ENCODE measurements around the gene MERTK. TPM values are rescaled to one million over a fixed set of nuclear protein-coding genes. Genes with fewer than 3 reads are reported as not detected.

MERTK gene
- total and polyA plus RNA-seq, 2 of the 13 experiments (the other 11 are each of a cell fraction or from before 2014, with no cell fraction given), result 37.3 to 44.7 TPM

DNA sequence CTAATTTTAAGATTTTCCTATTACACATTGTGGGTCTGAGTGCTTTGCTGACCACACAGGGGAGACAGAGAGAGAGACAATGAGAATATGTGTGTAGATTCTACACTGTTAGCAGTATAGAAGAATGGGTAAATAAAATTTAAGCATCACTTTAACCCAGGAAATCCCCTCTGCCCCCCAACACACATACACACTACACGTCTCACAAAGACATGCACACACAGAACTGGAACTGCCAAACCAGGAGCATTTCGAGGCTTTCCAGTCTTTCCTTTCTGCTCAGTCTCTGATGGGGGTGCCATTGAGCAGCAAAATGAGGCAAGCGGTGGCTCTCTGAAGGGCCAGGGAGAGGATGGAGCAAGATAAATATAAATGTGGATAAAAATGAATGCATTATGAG, 2.5 kb downstream of the MERTK start (continued):
- TF ChIP-seq DNMT3B (CRISPR knock-in tag; conservative IDR thresholded peaks at IDR 0.05) (no peak), ZBTB8A (CRISPR knock-in tag; IDR thresholded peaks at IDR 0.05; ENCODE audit: borderline replicate concordance, low read depth) (no peak), GATAD2A (CRISPR knock-in tag; IDR thresholded peaks at IDR 0.05) (peak; percentile 62), HMG20A (CRISPR knock-in tag; IDR thresholded peaks at IDR 0.05; ENCODE audit: borderline replicate concordance) (0 out of 2 replicates have a peak, but pooled peaks have one; percentile 40), MED13 (CRISPR knock-in tag; IDR thresholded peaks at IDR 0.05) (no peak), AGO2 (optimal IDR thresholded peaks at IDR 0.05; ENCODE audit: low read depth, low read length) (peak; percentile 28), CEBPG (CRISPR knock-in tag; IDR thresholded peaks at IDR 0.05) (peak; percentile 52), KDM1A (CRISPR knock-in tag; IDR thresholded peaks at IDR 0.05) (no peak), HOXA3 (CRISPR knock-in tag; IDR thresholded peaks at IDR 0.05) (no peak), YY1 (IDR thresholded peaks at IDR 0.05; ENCODE audit: insufficient read depth, insufficient replicate concordance, low read depth, low read length) (no peak), PRPF4 (IDR thresholded peaks at IDR 0.05; ENCODE audit: low read depth, low read length, poor library complexity, severe bottlenecking) (no peak), ZNF792 (CRISPR knock-in tag; IDR thresholded peaks at IDR 0.05) (peak; percentile 14; the same call in 1 of the 2 replicates), BCL6 (CRISPR knock-in tag; IDR thresholded peaks at IDR 0.05) (peak; percentile 66), HCFC1 (IDR thresholded peaks at IDR 0.05; ENCODE audit: low read depth, low read length) (no peak), LCORL (IDR thresholded peaks at IDR 0.05) (no peak), LCORL (CRISPR knock-in tag; IDR thresholded peaks at IDR 0.05) (0 out of 2 replicates have a peak, but pooled peaks have one; percentile 31), KDM5B (CRISPR knock-in tag; IDR thresholded peaks at IDR 0.05; ENCODE audit: borderline replicate concordance) (no peak), ZFP82 (CRISPR knock-in tag; IDR thresholded peaks at IDR 0.05; ENCODE audit: borderline replicate concordance) (0 out of 2 replicates have a peak, but pooled peaks have one; percentile 29), PPARG (CRISPR knock-in tag; conservative IDR thresholded peaks at IDR 0.05) (peak; percentile 29; the same call in 1 of the 2 replicates), CBX1 (IDR thresholded peaks at IDR 0.05; ENCODE audit: low read depth) (no peak)
- TF ChIP-seq, protein P1, sequence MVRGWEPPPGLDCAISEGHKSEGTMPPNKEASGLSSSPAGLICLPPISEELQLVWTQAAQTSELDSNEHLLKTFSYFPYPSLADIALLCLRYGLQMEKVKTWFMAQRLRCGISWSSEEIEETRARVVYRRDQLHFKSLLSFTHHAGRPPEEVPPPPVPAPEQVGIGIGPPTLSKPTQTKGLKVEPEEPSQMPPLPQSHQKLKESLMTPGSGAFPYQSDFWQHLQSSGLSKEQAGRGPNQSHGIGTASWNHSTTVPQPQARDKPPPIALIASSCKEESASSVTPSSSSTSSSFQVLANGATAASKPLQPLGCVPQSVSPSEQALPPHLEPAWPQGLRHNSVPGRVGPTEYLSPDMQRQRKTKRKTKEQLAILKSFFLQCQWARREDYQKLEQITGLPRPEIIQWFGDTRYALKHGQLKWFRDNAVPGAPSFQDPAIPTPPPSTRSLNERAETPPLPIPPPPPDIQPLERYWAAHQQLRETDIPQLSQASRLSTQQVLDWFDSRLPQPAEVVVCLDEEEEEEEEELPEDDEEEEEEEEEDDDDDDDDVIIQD (CRISPR knock-in tag; IDR thresholded peaks at IDR 0.05; ENCODE audit: low read depth), result 0 out of 2 replicates have a peak, but pooled peaks have one; percentile 13
- TF ChIP-seq, protein P2, sequence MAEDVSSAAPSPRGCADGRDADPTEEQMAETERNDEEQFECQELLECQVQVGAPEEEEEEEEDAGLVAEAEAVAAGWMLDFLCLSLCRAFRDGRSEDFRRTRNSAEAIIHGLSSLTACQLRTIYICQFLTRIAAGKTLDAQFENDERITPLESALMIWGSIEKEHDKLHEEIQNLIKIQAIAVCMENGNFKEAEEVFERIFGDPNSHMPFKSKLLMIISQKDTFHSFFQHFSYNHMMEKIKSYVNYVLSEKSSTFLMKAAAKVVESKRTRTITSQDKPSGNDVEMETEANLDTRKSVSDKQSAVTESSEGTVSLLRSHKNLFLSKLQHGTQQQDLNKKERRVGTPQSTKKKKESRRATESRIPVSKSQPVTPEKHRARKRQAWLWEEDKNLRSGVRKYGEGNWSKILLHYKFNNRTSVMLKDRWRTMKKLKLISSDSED (CRISPR knock-in tag; IDR thresholded peaks at IDR 0.05), result no peak
- TF ChIP-seq, protein P3, sequence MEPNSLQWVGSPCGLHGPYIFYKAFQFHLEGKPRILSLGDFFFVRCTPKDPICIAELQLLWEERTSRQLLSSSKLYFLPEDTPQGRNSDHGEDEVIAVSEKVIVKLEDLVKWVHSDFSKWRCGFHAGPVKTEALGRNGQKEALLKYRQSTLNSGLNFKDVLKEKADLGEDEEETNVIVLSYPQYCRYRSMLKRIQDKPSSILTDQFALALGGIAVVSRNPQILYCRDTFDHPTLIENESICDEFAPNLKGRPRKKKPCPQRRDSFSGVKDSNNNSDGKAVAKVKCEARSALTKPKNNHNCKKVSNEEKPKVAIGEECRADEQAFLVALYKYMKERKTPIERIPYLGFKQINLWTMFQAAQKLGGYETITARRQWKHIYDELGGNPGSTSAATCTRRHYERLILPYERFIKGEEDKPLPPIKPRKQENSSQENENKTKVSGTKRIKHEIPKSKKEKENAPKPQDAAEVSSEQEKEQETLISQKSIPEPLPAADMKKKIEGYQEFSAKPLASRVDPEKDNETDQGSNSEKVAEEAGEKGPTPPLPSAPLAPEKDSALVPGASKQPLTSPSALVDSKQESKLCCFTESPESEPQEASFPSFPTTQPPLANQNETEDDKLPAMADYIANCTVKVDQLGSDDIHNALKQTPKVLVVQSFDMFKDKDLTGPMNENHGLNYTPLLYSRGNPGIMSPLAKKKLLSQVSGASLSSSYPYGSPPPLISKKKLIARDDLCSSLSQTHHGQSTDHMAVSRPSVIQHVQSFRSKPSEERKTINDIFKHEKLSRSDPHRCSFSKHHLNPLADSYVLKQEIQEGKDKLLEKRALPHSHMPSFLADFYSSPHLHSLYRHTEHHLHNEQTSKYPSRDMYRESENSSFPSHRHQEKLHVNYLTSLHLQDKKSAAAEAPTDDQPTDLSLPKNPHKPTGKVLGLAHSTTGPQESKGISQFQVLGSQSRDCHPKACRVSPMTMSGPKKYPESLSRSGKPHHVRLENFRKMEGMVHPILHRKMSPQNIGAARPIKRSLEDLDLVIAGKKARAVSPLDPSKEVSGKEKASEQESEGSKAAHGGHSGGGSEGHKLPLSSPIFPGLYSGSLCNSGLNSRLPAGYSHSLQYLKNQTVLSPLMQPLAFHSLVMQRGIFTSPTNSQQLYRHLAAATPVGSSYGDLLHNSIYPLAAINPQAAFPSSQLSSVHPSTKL (CRISPR knock-in tag; IDR thresholded peaks at IDR 0.05), result peak; percentile 19; the same call in 1 of the 2 replicates
- TF ChIP-seq, protein P4, sequence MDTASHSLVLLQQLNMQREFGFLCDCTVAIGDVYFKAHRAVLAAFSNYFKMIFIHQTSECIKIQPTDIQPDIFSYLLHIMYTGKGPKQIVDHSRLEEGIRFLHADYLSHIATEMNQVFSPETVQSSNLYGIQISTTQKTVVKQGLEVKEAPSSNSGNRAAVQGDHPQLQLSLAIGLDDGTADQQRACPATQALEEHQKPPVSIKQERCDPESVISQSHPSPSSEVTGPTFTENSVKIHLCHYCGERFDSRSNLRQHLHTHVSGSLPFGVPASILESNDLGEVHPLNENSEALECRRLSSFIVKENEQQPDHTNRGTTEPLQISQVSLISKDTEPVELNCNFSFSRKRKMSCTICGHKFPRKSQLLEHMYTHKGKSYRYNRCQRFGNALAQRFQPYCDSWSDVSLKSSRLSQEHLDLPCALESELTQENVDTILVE (CRISPR knock-in tag; IDR thresholded peaks at IDR 0.05), result peak; percentile 23; the same call in 1 of the 2 replicates
- TF ChIP-seq, protein P5, sequence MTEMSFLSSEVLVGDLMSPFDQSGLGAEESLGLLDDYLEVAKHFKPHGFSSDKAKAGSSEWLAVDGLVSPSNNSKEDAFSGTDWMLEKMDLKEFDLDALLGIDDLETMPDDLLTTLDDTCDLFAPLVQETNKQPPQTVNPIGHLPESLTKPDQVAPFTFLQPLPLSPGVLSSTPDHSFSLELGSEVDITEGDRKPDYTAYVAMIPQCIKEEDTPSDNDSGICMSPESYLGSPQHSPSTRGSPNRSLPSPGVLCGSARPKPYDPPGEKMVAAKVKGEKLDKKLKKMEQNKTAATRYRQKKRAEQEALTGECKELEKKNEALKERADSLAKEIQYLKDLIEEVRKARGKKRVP (CRISPR knock-in tag; IDR thresholded peaks at IDR 0.05), result no peak
